GM10847 (cell line): Measurements from ENCODE around the gene PMEPA1.

Experiments used
- POLR2A ChIP-seq: IDR thresholded peaks from 2 replicates; pipeline ENCODE4 v1.6.1; 2011; ENCODE audit not compliant: insufficient read length; ENCODE audit errors: extremely low read depth

Gene PMEPA1

GRCh38 chr20:57652606-57653545, 56.9 kb downstream of the PMEPA1 start:
- TF ChIP-seq POLR2A: no peak

GRCh38 chr20:57651881-57652605, 57.8 kb downstream of the PMEPA1 start:
- TF ChIP-seq POLR2A: no peak

GRCh38 chr20:57650756-57651483, 58.9 kb downstream of the PMEPA1 start:
- no peak for TF ChIP-seq POLR2A

- no peak for TF ChIP-seq POLR2A
Measured at GRCh38 chr20:57650266-57650665, 59.5 kb downstream of the PMEPA1 start.

GRCh38 chr20:57649617-57650015, 60.2 kb downstream of the PMEPA1 start:
- TF ChIP-seq POLR2A: no peak

GRCh38 chr20:57648878-57649616, 60.8 kb downstream of the PMEPA1 start:
- TF ChIP-seq POLR2A: no peak

GRCh38 chr20:57647933-57648785, 61.7 kb downstream of the PMEPA1 start:
- no peak for TF ChIP-seq POLR2A

- TF ChIP-seq POLR2A: no peak
Measured at GRCh38 chr20:57647006-57647932, 62.5 kb downstream of the PMEPA1 start.

- no peak for TF ChIP-seq POLR2A
Measured at GRCh38 chr20:57638895-57639236, 70.9 kb downstream of the PMEPA1 start.

- TF ChIP-seq POLR2A: no peak
Measured at GRCh38 chr20:57638173-57638894, 71.5 kb downstream of the PMEPA1 start.

- no peak for TF ChIP-seq POLR2A
Measured at GRCh38 chr20:57633945-57634491, 75.8 kb downstream of the PMEPA1 start.

- TF ChIP-seq POLR2A: no peak
Measured at GRCh38 chr20:57632286-57632685, 77.5 kb downstream of the PMEPA1 start.

GRCh38 chr20:57630061-57630460, 79.8 kb downstream of the PMEPA1 start:
- TF ChIP-seq POLR2A: no peak
